HepG2 (cell line): ENCODE data around the gene SRCIN1. TPM values are rescaled to one million over a fixed set of nuclear protein-coding genes. Genes with fewer than 3 reads are reported as not detected.

Experiments
- HMG20A ChIP-seq: IDR thresholded peaks from 2 replicates; pipeline ENCODE4 v1.6.1; 2016; ENCODE audit warnings: borderline replicate concordance
- IKZF4 ChIP-seq: sonication (generic); formaldehyde crosslinking; IDR thresholded peaks from 2 replicates; pipeline ENCODE4 v1.5.1; 2020; ENCODE audit warnings: borderline replicate concordance, mild to moderate bottlenecking, low read depth, missing genetic modification reagents; ENCODE audit errors: not compliant biosample characterization
- KAT2B ChIP-seq: fragments of 150-350 bp; IDR thresholded peaks from 2 replicates; pipeline ENCODE4 v1.6.1; 2014; ENCODE audit warnings: low read depth, low read length, borderline replicate concordance
- KMT2A ChIP-seq: sonication (generic); formaldehyde crosslinking; IDR thresholded peaks from 2 replicates; pipeline ENCODE4 v1.4.0; 2020; ENCODE audit warnings: missing genetic modification reagents
- MBD4 ChIP-seq: IDR thresholded peaks from 2 replicates; pipeline ENCODE4 v1.6.1; 2012; ENCODE audit warnings: low read length, inconsistent platforms, borderline replicate concordance
- SMARCC2 ChIP-seq: fragments of 450-650 bp; IDR thresholded peaks from 2 replicates; pipeline ENCODE4 v1.6.1; 2017; ENCODE audit warnings: antibody characterized with exemption, mild to moderate bottlenecking
- SMYD3 ChIP-seq: sonication (generic); formaldehyde crosslinking; IDR thresholded peaks from 2 replicates; pipeline ENCODE4 v1.8.1; 2023; ENCODE audit warnings: mild to moderate bottlenecking, missing genetic modification reagents
- TFE3 ChIP-seq: IDR thresholded peaks from 2 replicates; pipeline ENCODE4 v1.6.1; 2016
- THAP9 ChIP-seq: sonication (generic); formaldehyde crosslinking; IDR thresholded peaks from 2 replicates; pipeline ENCODE4; 2020; ENCODE audit warnings: missing genetic modification reagents, mild to moderate bottlenecking, borderline replicate concordance
- ZNF121 ChIP-seq: sonication (generic); formaldehyde crosslinking; IDR thresholded peaks from 2 replicates; pipeline ENCODE4 v1.5.0; 2020; ENCODE audit warnings: mild to moderate bottlenecking, missing genetic modification reagents
- ZNF496 ChIP-seq: sonication (generic); formaldehyde crosslinking; IDR thresholded peaks from 2 replicates; pipeline ENCODE4 v1.8.1; 2023; ENCODE audit warnings: mild to moderate bottlenecking, moderate library complexity, missing genetic modification reagents; ENCODE audit not compliant: insufficient replicate concordance
- ZNF768 ChIP-seq: sonication (generic); formaldehyde crosslinking; IDR thresholded peaks from 2 replicates; pipeline ENCODE4 v1.4.0; 2020; ENCODE audit warnings: missing genetic modification reagents
- ZSCAN29 ChIP-seq: sonication (generic); formaldehyde crosslinking; conservative IDR thresholded peaks from 2 replicates; pipeline ENCODE4 v1.4.0; 2020; ENCODE audit warnings: mild to moderate bottlenecking, missing genetic modification reagents
- polyA plus RNA-seq, 8 experiments: library from polyadenylated mRNA; depleted of rRNA in 3 of 8; stranded (reverse) in 7 of 8; unstranded in 1 of 8; fragments of >200 nt; fragmentation: Illumina TruSeq in 4 of 8; extraction: Trizol in 4 of 8; gene quantifications; 2 replicates each; pipeline versions ENCODE4 v1.2.1 to v1.2.3, GENCODE V29; 2011 to 2016; ENCODE audit warnings: low read depth in 4 of 8, missing spikeins in 1 of 8, mixed read lengths in 1 of 8; ENCODE audit not compliant: insufficient read depth in 1 of 8
- total RNA-seq, 5 experiments: library from RNA; depleted of rRNA; stranded (reverse); fragments of >200 nt; fragmentation: Illumina TruSeq; extraction: Trizol; gene quantifications; 2 replicates each; pipeline ENCODE4 v1.2.3, GENCODE V29; 2016; ENCODE audit warnings: low read depth in 1 of 5
- TF ChIP-seq, protein P1 (sequence below): sonication (generic); formaldehyde crosslinking; IDR thresholded peaks from 2 replicates; pipeline ENCODE4 v1.4.0; 2020; ENCODE audit warnings: missing genetic modification reagents
- TF ChIP-seq, protein P2 (sequence below): sonication (generic); formaldehyde crosslinking; IDR thresholded peaks from 2 replicates; pipeline ENCODE4 v1.4.0; 2020; ENCODE audit warnings: low read depth, mild to moderate bottlenecking, missing genetic modification reagents
- TF ChIP-seq, protein P3 (sequence below): sonication (generic); formaldehyde crosslinking; IDR thresholded peaks from 2 replicates; pipeline ENCODE4 v1.5.0; 2020; ENCODE audit warnings: missing genetic modification reagents

SRCIN1 gene
- total and polyA plus RNA-seq, 2 of the 13 experiments (the other 11 are each of a cell fraction or from before 2014, with no cell fraction given), result 1.2 to 9.6 TPM

GRCh38 chr17:38604479-38605403, 1.0 kb downstream of the SRCIN1 start (continued):
- no peak for TF ChIP-seq HMG20A (CRISPR knock-in tag)
- TF ChIP-seq ZNF496, result no peak
- TF ChIP-seq, protein P1, sequence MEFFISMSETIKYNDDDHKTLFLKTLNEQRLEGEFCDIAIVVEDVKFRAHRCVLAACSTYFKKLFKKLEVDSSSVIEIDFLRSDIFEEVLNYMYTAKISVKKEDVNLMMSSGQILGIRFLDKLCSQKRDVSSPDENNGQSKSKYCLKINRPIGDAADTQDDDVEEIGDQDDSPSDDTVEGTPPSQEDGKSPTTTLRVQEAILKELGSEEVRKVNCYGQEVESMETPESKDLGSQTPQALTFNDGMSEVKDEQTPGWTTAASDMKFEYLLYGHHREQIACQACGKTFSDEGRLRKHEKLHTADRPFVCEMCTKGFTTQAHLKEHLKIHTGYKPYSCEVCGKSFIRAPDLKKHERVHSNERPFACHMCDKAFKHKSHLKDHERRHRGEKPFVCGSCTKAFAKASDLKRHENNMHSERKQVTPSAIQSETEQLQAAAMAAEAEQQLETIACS (CRISPR knock-in tag), result peak; percentile 59; the same call in 1 of the 2 replicates
- 0 out of 2 replicates have a peak, but pooled peaks have one; percentile 8 for TF ChIP-seq TFE3 (CRISPR knock-in tag)
- TF ChIP-seq, protein P2, sequence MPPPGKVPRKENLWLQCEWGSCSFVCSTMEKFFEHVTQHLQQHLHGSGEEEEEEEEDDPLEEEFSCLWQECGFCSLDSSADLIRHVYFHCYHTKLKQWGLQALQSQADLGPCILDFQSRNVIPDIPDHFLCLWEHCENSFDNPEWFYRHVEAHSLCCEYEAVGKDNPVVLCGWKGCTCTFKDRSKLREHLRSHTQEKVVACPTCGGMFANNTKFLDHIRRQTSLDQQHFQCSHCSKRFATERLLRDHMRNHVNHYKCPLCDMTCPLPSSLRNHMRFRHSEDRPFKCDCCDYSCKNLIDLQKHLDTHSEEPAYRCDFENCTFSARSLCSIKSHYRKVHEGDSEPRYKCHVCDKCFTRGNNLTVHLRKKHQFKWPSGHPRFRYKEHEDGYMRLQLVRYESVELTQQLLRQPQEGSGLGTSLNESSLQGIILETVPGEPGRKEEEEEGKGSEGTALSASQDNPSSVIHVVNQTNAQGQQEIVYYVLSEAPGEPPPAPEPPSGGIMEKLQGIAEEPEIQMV (CRISPR knock-in tag), result no peak
- TF ChIP-seq ZNF768 (CRISPR knock-in tag), result peak; percentile 49; the same call in 1 of the 2 replicates
- TF ChIP-seq KMT2A (CRISPR knock-in tag), result no peak; the same call in 1 of the 2 replicates
- TF ChIP-seq SMYD3 (CRISPR knock-in tag), result no peak
- TF ChIP-seq SMARCC2, result no peak
- TF ChIP-seq, protein P3, sequence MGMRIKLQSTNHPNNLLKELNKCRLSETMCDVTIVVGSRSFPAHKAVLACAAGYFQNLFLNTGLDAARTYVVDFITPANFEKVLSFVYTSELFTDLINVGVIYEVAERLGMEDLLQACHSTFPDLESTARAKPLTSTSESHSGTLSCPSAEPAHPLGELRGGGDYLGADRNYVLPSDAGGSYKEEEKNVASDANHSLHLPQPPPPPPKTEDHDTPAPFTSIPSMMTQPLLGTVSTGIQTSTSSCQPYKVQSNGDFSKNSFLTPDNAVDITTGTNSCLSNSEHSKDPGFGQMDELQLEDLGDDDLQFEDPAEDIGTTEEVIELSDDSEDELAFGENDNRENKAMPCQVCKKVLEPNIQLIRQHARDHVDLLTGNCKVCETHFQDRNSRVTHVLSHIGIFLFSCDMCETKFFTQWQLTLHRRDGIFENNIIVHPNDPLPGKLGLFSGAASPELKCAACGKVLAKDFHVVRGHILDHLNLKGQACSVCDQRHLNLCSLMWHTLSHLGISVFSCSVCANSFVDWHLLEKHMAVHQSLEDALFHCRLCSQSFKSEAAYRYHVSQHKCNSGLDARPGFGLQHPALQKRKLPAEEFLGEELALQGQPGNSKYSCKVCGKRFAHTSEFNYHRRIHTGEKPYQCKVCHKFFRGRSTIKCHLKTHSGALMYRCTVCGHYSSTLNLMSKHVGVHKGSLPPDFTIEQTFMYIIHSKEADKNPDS (CRISPR knock-in tag), result no peak
- TF ChIP-seq ZNF121, result no peak
- no peak for TF ChIP-seq ZSCAN29 (CRISPR knock-in tag)
- no peak for TF ChIP-seq IKZF4 (CRISPR knock-in tag)
- TF ChIP-seq KAT2B, result no peak
- no peak for TF ChIP-seq MBD4
- TF ChIP-seq THAP9 (CRISPR knock-in tag), result no peak
